Activated CD8-positive, alpha-beta memory T cell treated with anti-CD3 and anti-CD28 coated beads for 24 hours (primary cell): ENCODE data around the gene SPSB1.

Source experiments
- DNase-seq: peaks from one replicate; pipeline ENCODE4 v3.0.0-alpha.2; 2020

The SPSB1 gene

DNA sequence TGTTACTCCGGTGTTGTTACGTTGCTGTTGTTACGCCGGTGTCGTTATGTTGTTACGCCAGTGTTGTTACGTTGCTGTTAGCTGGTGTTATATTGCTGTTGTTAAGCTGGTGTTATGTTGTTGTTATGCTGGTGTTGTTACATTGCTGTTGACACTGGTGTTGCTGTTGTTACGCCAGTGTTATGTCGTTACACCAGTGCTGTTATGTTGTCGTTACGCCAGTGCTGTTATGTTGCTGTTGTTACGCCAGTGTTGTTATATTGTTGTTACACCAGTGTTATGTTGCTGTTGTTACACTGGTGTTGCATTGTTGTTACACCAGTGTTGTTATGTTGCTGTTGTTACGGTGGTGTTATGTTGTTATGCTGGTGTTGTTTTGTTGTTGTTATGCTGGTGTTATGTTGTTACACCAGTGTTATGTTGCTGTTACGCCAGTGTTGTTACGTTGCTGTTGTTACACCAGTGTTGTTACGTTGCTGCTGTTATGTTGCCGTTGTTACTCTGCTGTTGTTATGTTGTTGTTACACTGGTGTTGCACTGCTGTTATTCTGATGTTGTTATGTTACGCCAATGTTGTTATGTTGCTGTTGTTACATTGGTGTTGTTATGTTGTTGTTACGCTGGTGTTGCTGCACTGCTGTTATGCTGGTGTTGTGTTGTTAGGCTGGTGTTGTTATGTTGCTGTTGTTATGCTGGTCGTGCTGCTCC lies 32.5 kb upstream of the SPSB1 start:
- DNase-seq = no peak

- no peak for DNase-seq
These were observed 31.2 kb upstream of the SPSB1 start for GRCh38 chr1:9261496-9261895.

- no peak for DNase-seq
These were observed 30.4 kb upstream of the SPSB1 start for GRCh38 chr1:9262096-9262986.

- no peak for DNase-seq
These were observed 29.3 kb upstream of the SPSB1 start for GRCh38 chr1:9263276-9263855.

DNA sequence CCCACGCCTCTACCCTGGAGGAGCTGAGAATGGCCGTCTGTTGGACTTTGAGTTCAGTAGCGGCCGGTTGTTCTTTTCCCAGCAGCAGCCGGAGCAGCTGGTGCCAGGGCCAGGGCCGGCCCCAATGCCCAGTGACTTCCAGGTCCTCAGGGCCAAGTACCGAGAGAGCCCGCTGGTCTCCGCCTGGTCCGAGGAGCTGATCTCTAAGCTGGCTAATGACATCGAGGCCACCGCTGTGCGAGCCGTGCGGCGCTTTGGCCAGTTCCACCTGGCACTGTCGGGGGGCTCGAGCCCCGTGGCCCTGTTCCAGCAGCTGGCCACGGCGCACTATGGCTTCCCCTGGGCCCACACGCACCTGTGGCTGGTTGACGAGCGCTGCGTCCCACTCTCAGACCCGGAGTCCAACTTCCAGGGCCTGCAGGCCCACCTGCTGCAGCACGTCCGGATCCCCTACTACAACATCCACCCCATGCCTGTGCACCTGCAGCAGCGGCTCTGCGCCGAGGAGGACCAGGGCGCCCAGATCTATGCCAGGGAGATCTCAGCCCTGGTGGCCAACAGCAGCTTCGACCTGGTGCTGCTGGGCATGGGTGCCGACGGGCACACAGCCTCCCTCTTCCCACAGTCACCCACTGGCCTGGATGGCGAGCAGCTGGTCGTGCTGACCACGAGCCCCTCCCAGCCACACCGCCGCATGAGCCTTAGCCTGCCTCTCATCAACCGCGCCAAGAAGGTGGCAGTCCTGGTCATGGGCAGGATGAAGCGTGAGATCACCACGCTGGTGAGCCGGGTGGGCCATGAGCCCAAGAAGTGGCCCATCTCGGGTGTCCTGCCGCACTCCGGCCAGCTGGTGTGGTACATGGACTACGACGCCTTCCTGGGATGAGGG lies 28.5 kb upstream of the SPSB1 start:
- DNase-seq = no peak

DNA sequence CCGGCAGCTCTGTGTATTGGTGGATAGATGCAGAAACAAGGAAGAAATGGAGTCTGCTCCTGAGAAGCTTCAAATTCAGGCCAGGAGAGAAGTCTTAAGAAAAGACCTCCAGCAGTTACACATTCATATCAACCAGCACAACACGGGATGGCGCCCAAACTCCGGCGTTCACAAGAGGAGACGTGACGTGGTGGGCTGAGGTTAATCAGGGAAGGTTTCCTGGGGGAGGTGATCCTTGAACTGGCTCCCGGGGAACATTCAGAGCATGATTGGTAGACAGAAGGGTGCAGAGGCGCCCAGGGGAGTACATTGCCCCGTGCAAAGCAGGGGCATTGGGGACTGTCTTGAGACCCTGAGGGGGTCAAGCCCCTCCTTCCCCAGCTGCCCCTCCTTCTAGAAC lies 27.7 kb upstream of the SPSB1 start:
- no peak for DNase-seq

DNA sequence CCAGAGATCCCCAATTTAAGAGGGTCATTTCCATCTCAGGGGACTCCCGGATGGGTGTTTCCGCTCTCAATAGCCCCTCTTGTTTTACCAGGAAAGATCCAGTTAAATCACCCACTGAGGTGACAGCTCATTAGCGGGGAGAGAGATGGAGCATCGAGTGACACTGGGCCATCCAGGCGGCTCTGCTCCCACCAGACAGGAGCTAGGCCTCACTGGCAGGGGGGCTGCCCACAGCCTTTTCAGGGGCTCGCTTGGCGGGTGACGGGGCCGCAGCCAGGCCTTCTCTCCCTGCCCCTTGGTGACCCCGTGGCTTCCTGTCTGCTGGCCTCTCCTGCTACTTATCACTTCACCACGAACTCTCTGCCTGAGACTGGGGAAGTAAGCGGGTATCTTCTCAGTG lies 26.7 kb upstream of the SPSB1 start:
- no peak for DNase-seq

- DNase-seq = no peak
These were observed 25.4 kb upstream of the SPSB1 start for GRCh38 chr1:9267352-9267686.

- no peak for DNase-seq
These were observed 24.7 kb upstream of the SPSB1 start for GRCh38 chr1:9267827-9268581.

DNA sequence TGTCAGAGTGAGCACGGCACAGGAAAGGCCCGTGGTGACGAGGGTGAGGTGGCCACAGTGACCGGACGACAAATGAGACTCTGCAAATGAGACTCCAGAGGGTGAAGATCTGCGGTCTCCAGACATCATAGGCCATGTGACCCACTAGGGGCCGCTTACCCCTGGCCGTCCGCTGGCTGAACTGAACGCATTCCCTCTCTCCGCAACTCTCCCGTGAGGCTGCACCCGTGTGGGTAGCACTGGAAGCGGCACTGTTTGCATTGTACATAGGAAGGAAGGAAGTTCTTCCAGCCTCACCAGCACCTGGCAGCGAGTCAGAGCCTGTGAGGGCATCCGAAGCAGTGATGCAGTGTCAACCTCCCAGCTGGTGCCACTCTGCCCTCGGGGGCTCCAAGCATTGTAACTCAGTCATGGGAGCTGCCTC lies 23.6 kb upstream of the SPSB1 start:
- no peak for DNase-seq

GRCh38 chr1:9269721-9270120 lies 23.0 kb upstream of the SPSB1 start:
- no peak for DNase-seq

GRCh38 chr1:9270290-9270883 lies 22.3 kb upstream of the SPSB1 start:
- no peak for DNase-seq

DNA sequence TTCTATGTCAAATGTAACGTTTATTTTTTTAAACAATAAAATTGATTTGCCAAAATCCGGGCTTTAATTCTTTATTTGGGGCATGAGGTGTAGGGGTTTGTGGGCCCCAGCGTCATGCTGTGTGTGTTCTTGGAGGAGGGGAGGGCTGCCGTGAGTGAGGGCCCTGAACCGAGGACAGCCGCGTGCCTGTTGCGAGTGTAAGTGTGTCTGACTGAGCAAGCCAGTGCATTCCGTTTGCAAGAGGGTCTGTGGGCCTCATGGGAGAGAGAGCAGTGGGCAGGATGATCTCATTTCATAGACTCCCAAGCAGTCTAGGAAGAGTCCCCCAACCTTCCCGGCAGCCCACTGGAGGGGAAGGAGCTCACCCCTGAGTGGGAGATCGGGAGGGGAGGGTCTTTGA lies 21.4 kb upstream of the SPSB1 start:
- DNase-seq = no peak

GRCh38 chr1:9271861-9272595 lies 20.7 kb upstream of the SPSB1 start:
- no peak for DNase-seq

GRCh38 chr1:9273177-9273576 lies 19.5 kb upstream of the SPSB1 start:
- DNase-seq = no peak

DNA sequence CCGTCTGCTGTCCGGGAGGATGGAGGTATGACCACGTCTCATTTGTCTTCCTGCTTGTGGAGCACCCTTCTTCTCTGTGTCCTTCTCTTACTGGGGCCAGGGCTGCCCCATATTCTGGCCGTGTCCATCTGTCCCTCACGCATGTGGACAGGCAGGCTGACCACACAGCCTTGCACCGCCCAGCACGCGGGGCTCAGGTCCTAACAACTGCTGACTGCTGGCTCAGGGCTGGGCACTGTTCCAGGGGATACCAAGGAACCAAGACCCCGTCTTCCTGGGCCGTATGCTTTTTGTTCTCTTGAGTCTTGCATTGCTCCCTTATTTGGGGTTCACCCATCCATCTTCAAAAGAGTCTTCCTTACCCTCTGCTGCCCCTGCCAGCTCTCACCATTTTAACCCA lies 17.5 kb upstream of the SPSB1 start:
- no peak for DNase-seq

DNA sequence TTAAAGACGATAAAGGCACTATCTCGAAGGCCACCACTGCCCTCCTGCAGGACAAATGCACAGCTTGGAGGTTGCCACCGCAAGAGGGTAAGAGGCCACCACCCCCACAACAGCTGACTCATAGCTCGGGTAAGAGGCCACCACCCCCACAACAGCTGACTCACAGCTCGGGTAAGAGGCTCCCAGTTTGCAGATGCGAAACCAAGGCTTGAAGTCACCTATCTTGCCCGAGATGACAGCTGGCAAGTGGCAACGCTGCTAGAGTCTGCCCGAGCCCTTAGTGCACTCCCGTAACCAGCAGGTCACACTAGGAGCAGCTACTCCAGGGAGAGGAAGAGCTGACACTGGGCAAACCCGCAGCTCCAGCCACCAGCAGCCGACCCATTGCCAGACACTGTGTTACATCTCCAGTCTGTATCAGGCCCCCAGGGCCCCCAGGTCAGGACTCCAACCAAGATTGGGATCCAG lies 17.1 kb upstream of the SPSB1 start:
- DNase-seq = peak; percentile 77

DNA sequence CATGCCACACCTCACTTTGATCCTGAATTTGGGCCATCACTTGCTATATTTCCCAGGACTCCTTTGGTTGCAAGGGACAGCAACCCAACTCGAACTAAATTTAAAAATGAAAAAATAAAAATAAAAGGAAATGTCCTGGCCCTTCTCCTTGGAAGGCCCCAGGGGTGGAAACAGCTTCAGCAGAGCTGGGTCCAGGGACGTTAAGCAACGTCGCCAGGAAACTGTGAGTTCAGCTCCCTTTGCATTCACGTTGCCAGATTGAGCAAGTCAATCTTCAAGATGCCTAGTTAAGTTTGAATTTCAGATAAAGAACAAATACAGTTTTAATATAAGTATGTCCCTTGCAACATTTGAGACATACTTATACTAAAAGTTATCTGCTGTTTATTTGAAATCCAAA lies 14.6 kb upstream of the SPSB1 start:
- no peak for DNase-seq

GRCh38 chr1:9278585-9279153 lies 14.0 kb upstream of the SPSB1 start:
- no peak for DNase-seq

DNA sequence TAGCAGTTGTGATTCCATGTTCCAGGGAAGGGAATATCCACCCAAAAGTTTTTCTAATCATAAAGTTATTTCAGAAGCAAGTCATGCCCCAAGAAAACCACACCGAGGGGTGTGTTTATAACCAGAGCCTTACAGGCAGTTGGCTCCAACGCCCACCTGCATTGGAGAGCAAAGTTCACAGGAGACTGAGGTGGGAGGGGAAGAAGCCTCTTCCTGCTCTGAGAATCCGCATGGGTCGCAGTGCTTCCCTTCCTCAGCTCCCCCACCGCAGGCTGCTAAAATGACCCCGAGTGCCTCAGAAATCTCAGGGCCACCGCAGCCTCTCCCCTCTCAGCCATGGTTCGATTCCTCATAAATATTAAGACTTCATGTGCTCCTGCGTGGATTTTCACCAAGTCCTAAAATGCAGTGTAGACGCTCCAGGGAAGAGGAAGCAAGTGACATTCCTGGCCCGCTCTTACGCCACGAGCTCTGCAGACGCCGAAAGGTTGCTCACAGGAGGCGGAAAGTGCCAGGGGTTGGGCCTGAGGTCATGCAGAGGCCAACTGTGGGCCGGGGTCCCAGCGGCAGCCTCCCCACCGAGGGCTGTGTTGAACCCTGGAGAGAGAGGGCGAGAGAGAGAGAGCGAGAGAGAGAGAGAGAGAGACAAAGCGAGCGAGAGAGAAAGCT lies 13.4 kb upstream of the SPSB1 start:
- no peak for DNase-seq
